ENCODE measurements around the gene CLEC11A.
"Not testable (repeated sequence)": the region's sequence is repeated elsewhere in the genome, so short reads cannot be mapped to it uniquely, and the experiment has no call there.

- TF ChIP-seq CTCF (IDR thresholded peaks at IDR 0.05; ENCODE audit: low read depth, low read length); POLR2A (IDR thresholded peaks at IDR 0.05; ENCODE audit: extremely low read depth, insufficient read length): not testable (repeated sequence)
- TF ChIP-seq, protein P1, sequence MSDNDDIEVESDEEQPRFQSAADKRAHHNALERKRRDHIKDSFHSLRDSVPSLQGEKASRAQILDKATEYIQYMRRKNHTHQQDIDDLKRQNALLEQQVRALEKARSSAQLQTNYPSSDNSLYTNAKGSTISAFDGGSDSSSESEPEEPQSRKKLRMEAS (IDR thresholded peaks at IDR 0.05; ENCODE audit: low read depth, low read length): not testable (repeated sequence)
Measured at GRCh38 chr19:50757624-50758023, 34.5 kb downstream of the CLEC11A start.
